Activated CD8-positive, alpha-beta memory T cell treated with anti-CD3 and anti-CD28 coated beads, Interleukin-2, amount 10 ng/mL, durations not matched to agents 7 days and 5 days (primary cell): Measurements from ENCODE around the gene EED. TPM values are rescaled to one million over a fixed set of nuclear protein-coding genes. Genes with fewer than 3 reads are reported as not detected.

Experiments used
- ATAC-seq: fragments of 150-1000 bp; cut with Tn5 transposase; one replicate; pipeline ENCODE4 v1.10.0; 2021; ENCODE audit warnings: moderate library complexity
- CTCF ChIA-PET: fragments of 350-600 bp; sonication (Branson Sonifier 250); formaldehyde crosslinking; loops from one replicate; lab custom pipeline; 2021; ENCODE audit warnings: antibody characterized with exemption; lab: Charles Lee
- DNase-seq: peaks from one replicate; pipeline ENCODE4 v3.0.0-alpha.2; 2020
- H3K27ac Mint-ChIP-seq: one replicate; pipeline ENCODE4 v1.8.0; 2021; ENCODE audit warnings: mild to moderate bottlenecking, mixed read lengths
- H3K27me3 Mint-ChIP-seq: one replicate; pipeline ENCODE4 v1.8.0; 2021; ENCODE audit warnings: mixed read lengths
- H3K36me3 Mint-ChIP-seq: one replicate; pipeline ENCODE4 v1.8.0; 2021; ENCODE audit warnings: mild to moderate bottlenecking, mixed read lengths
- H3K4me1 Mint-ChIP-seq: one replicate; pipeline ENCODE4 v1.8.0; 2021; ENCODE audit warnings: mixed read lengths
- H3K4me3 Mint-ChIP-seq: one replicate; pipeline ENCODE4 v1.8.0; 2021; ENCODE audit warnings: mild to moderate bottlenecking, moderate library complexity, mixed read lengths
- H3K9me3 Mint-ChIP-seq: one replicate; pipeline ENCODE4 v1.8.0; 2022; ENCODE audit warnings: low read depth, mixed read lengths
- total RNA-seq, 2 experiments: library from RNA; stranded (reverse); gene quantifications; one replicate each; pipeline ENCODE4 v1.2.3, GENCODE V29; 2021

The EED gene
- total RNA-seq, 2 experiments from 2014 or later, result 50.1 to 102 TPM

GRCh38 chr11:86206337-86206695 is 38.2 kb upstream of the EED start:
- CTCF ChIA-PET, result interaction anchor here (1.3 to 1.6 kb wide), 3 partner anchors 12 to 16 kb away, joined by 3 to 5 read pairs (median 5); no protein-coding TSS in a partner anchor
- Mint-ChIP-seq H3K36me3 (no peaks in the 10 kb centered on the region), H3K27me3 (no peaks in the 10 kb centered on the region), H3K4me1 (no peaks in the 10 kb centered on the region), H3K4me3 (no peak overlapping the region), H3K27ac (no peak overlapping the region), H3K9me3 (no peaks in the 10 kb centered on the region)
- DNase-seq (no peak), ATAC-seq (no peak)

GRCh38 chr11:86207413-86207812 is 37.1 kb upstream of the EED start:
- Mint-ChIP-seq H3K9me3 (no peaks in the 10 kb centered on the region), H3K4me1 (peaks cover 8% of the 10 kb centered on the region), H3K36me3 (no peaks in the 10 kb centered on the region), H3K4me3 (no peak overlapping the region), H3K27me3 (no peaks in the 10 kb centered on the region), H3K27ac (no peak overlapping the region)
- ATAC-seq (no peak), DNase-seq (no peak)
- CTCF ChIA-PET, result interaction anchor here (0.7 to 1.9 kb wide), 4 partner anchors 9 to 155 kb away, joined by 3 to 5 read pairs (median 4); no protein-coding TSS in a partner anchor

- Mint-ChIP-seq H3K27ac (no peak overlapping the region), H3K9me3 (no peaks in the 10 kb centered on the region), H3K4me1 (peaks cover 16% of the 10 kb centered on the region), H3K36me3 (no peaks in the 10 kb centered on the region), H3K27me3 (no peaks in the 10 kb centered on the region), H3K4me3 (no peak overlapping the region)
- CTCF ChIA-PET, result interaction anchor here (1.9 kb wide), 1 partner anchor 10 kb away, joined by 5 read pairs; no protein-coding TSS in a partner anchor
- ATAC-seq, result no peak
- DNase-seq, result no peak
Observed at GRCh38 chr11:86208572-86208971, 36.0 kb upstream of the EED start.

- peaks cover 26% of the 10 kb centered on the region for H3K4me1 Mint-ChIP-seq
- H3K36me3 Mint-ChIP-seq, result no peaks in the 10 kb centered on the region
- DNase-seq, result no peak
- no peaks in the 10 kb centered on the region for H3K9me3 Mint-ChIP-seq
- H3K4me3 Mint-ChIP-seq, result no peak overlapping the region
- H3K27me3 Mint-ChIP-seq, result no peaks in the 10 kb centered on the region
- no peak for ATAC-seq
- CTCF ChIA-PET, result no interaction called here
- no peak overlapping the region for H3K27ac Mint-ChIP-seq
Observed at GRCh38 chr11:86209806-86210657, 34.5 kb upstream of the EED start.

GRCh38 chr11:86210898-86211297 is 33.7 kb upstream of the EED start:
- CTCF ChIA-PET, result interaction anchor here (1.2 kb wide), 1 partner anchor 9 kb away, joined by 5 read pairs; no protein-coding TSS in a partner anchor
- ATAC-seq, result no peak
- Mint-ChIP-seq H3K9me3 (no peaks in the 10 kb centered on the region), H3K4me1 (peaks cover 33% of the 10 kb centered on the region), H3K27ac (no peak overlapping the region), H3K4me3 (no peak overlapping the region), H3K36me3 (no peaks in the 10 kb centered on the region), H3K27me3 (no peaks in the 10 kb centered on the region)
- DNase-seq, result no peak

GRCh38 chr11:86211619-86212018 is 32.9 kb upstream of the EED start:
- H3K9me3 Mint-ChIP-seq, result no peaks in the 10 kb centered on the region
- DNase-seq, result no peak
- CTCF ChIA-PET, result interaction anchor here (0.7 to 1.2 kb wide), 3 partner anchors 9 to 170 kb away, joined by 3 to 5 read pairs (median 4); no protein-coding TSS in a partner anchor
- H3K27me3 Mint-ChIP-seq, result no peaks in the 10 kb centered on the region
- peaks cover 36% of the 10 kb centered on the region for H3K4me1 Mint-ChIP-seq
- no peak for ATAC-seq
- H3K36me3 Mint-ChIP-seq, result no peaks in the 10 kb centered on the region
- H3K4me3 Mint-ChIP-seq, result no peak overlapping the region
- H3K27ac Mint-ChIP-seq, result no peak overlapping the region

GRCh38 chr11:86212019-86212611 is 32.4 kb upstream of the EED start:
- ATAC-seq, result no peak
- no peak for DNase-seq
- no peaks in the 10 kb centered on the region for H3K27me3 Mint-ChIP-seq
- CTCF ChIA-PET, result interaction anchor here (0.7 to 1.2 kb wide), 3 partner anchors 10 to 171 kb away, joined by 3 to 5 read pairs (median 4); no protein-coding TSS in a partner anchor
- H3K27ac Mint-ChIP-seq, result no peak overlapping the region
- no peaks in the 10 kb centered on the region for H3K36me3 Mint-ChIP-seq
- H3K4me1 Mint-ChIP-seq, result peaks cover 36% of the 10 kb centered on the region
- no peaks in the 10 kb centered on the region for H3K9me3 Mint-ChIP-seq
- H3K4me3 Mint-ChIP-seq, result no peak overlapping the region

- H3K4me1 Mint-ChIP-seq, result peaks cover 48% of the 10 kb centered on the region
- ATAC-seq (peak; percentile 71), DNase-seq (peak; percentile 80)
- CTCF ChIA-PET, result interaction anchor here (1.1 to 3.1 kb wide), 5 partner anchors 10 to 360 kb away, joined by 3 to 16 read pairs (median 6); partner anchors contain the start of gene CCDC83
- H3K9me3 Mint-ChIP-seq, result no peaks in the 10 kb centered on the region
- no peak overlapping the region for H3K4me3 Mint-ChIP-seq
- peak overlapping the region; percentile 20 for H3K27ac Mint-ChIP-seq
- no peaks in the 10 kb centered on the region for H3K36me3 Mint-ChIP-seq
- H3K27me3 Mint-ChIP-seq, result no peaks in the 10 kb centered on the region
Observed at GRCh38 chr11:86214710-86215109, 29.8 kb upstream of the EED start.

- ATAC-seq (peak; percentile 87), DNase-seq (peak; percentile 77)
- Mint-ChIP-seq H3K4me1 (peaks cover 35% of the 10 kb centered on the region), H3K9me3 (no peaks in the 10 kb centered on the region), H3K27ac (peak overlapping the region; percentile 61), H3K36me3 (peaks cover 2% of the 10 kb centered on the region), H3K4me3 (peak overlapping the region; percentile 61), H3K27me3 (no peaks in the 10 kb centered on the region)
- CTCF ChIA-PET, result interaction anchor here (0.6 to 2.5 kb wide), 28 partner anchors 9 to 623 kb away, joined by 3 to 13 read pairs (median 4); partner anchors contain the start of gene CCDC83
Observed at GRCh38 chr11:86218125-86219084, 26.1 kb upstream of the EED start.

- Mint-ChIP-seq H3K27me3 (no peaks in the 10 kb centered on the region), H3K9me3 (peaks cover 5% of the 10 kb centered on the region), H3K4me3 (no peak overlapping the region), H3K36me3 (peaks cover 9% of the 10 kb centered on the region), H3K4me1 (peaks cover 29% of the 10 kb centered on the region), H3K27ac (no peak overlapping the region)
- ATAC-seq, result no peak
- DNase-seq, result no peak
- CTCF ChIA-PET, result interaction anchor here (0.8 to 2.5 kb wide), 7 partner anchors 10 to 364 kb away, joined by 3 to 11 read pairs (median 6); partner anchors contain the start of gene CCDC83
Observed at GRCh38 chr11:86219311-86220193, 25.0 kb upstream of the EED start.

GRCh38 chr11:86220653-86221052 is 23.9 kb upstream of the EED start:
- Mint-ChIP-seq H3K4me3 (no peak overlapping the region), H3K27ac (no peak overlapping the region), H3K4me1 (peaks cover 19% of the 10 kb centered on the region), H3K27me3 (no peaks in the 10 kb centered on the region), H3K9me3 (peaks cover 5% of the 10 kb centered on the region), H3K36me3 (peaks cover 14% of the 10 kb centered on the region)
- CTCF ChIA-PET, result interaction anchor here (0.5 to 1.6 kb wide), 3 partner anchors 9 to 366 kb away, joined by 3 to 5 read pairs (median 4); partner anchors contain the start of gene CCDC83
- ATAC-seq (no peak), DNase-seq (no peak)

- ATAC-seq (no peak), DNase-seq (no peak)
- CTCF ChIA-PET, result interaction anchor here (1.0 to 3.1 kb wide), 3 partner anchors 16 to 180 kb away, joined by 3 to 11 read pairs (median 3); no protein-coding TSS in a partner anchor
- no peaks in the 10 kb centered on the region for H3K27me3 Mint-ChIP-seq
- peaks cover 14% of the 10 kb centered on the region for H3K36me3 Mint-ChIP-seq
- H3K4me3 Mint-ChIP-seq, result no peak overlapping the region
- H3K27ac Mint-ChIP-seq, result no peak overlapping the region
- H3K9me3 Mint-ChIP-seq, result peaks cover 5% of the 10 kb centered on the region
- H3K4me1 Mint-ChIP-seq, result peaks cover 13% of the 10 kb centered on the region
Observed at GRCh38 chr11:86222081-86222480, 22.5 kb upstream of the EED start.
